Activated B cell treated with CpG ODN at 0.5 μM for 24 hours (primary cell): ENCODE data around the gene CTNNA2. TPM values are rescaled to one million over a fixed set of nuclear protein-coding genes. Genes with fewer than 3 reads are reported as not detected.

Experiments used
- ATAC-seq: fragments of 200-7000 bp; cut with Tn5 transposase; one replicate; pipeline ENCODE4 v1.10.0; 2021; ENCODE audit warnings: low read depth, mild to moderate bottlenecking, moderate library complexity
- CTCF ChIA-PET: fragments of 350-600 bp; sonication (Branson Sonifier 250); formaldehyde crosslinking; loops from one replicate; lab custom pipeline; 2021; ENCODE audit warnings: antibody characterized with exemption; lab: Charles Lee
- POLR2A ChIA-PET: fragments of 350-600 bp; sonication (Branson Sonifier 250); formaldehyde crosslinking; loops from one replicate; lab custom pipeline; 2021; ENCODE audit warnings: antibody characterized with exemption; lab: Charles Lee
- DNase-seq: peaks from one replicate; pipeline ENCODE4 v3.0.0; 2022
- H3K27ac Mint-ChIP-seq: one replicate; pipeline ENCODE4 v1.8.0; 2020; ENCODE audit warnings: mixed read lengths
- H3K27me3 Mint-ChIP-seq: one replicate; pipeline ENCODE4 v1.8.0; 2021; ENCODE audit warnings: mixed read lengths
- H3K36me3 Mint-ChIP-seq: one replicate; pipeline ENCODE4 v1.8.0; 2021; ENCODE audit warnings: low read depth, mixed read lengths
- H3K4me1 Mint-ChIP-seq: one replicate; pipeline ENCODE4 v1.8.0; 2021; ENCODE audit warnings: mixed read lengths
- H3K4me3 Mint-ChIP-seq: one replicate; pipeline ENCODE4 v1.8.0; 2020; ENCODE audit warnings: mild to moderate bottlenecking, mixed read lengths
- H3K9me3 Mint-ChIP-seq: one replicate; pipeline ENCODE4 v1.8.0; 2020; ENCODE audit warnings: mixed read lengths
- CTCF ChIP-seq: fragments of 200-600 bp; IDR thresholded peaks from one replicate; pipeline ENCODE4 v1.8.0; 2022; ENCODE audit warnings: antibody characterized with exemption, mild to moderate bottlenecking
- intact Hi-C: fragments of 100-400 bp; cut with micrococcal nuclease; formaldehyde crosslinking; loops from one replicate; pipeline ENCODE4 v1.15.1; 2024
- total RNA-seq: library from RNA; stranded (reverse); gene quantifications from 2 replicates; pipeline ENCODE4 v1.2.3, GENCODE V29; 2022

The CTNNA2 gene
- total RNA-seq, 1 donor from 2014 or later: not detected

GRCh38 chr2:79621252-79621651, 108.4 kb downstream of the CTNNA2 start:
- no peaks in the 10 kb centered on the region for H3K9me3 Mint-ChIP-seq
- H3K27me3 Mint-ChIP-seq: no peaks in the 10 kb centered on the region
- no peak overlapping the region for H3K4me3 Mint-ChIP-seq
- ATAC-seq (no peak), DNase-seq (no peak)
- CTCF ChIA-PET: no interaction called here
- no peak for TF ChIP-seq CTCF
- no peaks in the 10 kb centered on the region for H3K4me1 Mint-ChIP-seq
- intact Hi-C loops: no loop called here
- H3K27ac Mint-ChIP-seq: no peak overlapping the region
- H3K36me3 Mint-ChIP-seq: no peaks in the 10 kb centered on the region
- POLR2A ChIA-PET: no interaction called here

- intact Hi-C loops: no loop called here
- Mint-ChIP-seq H3K27me3 (no peaks in the 10 kb centered on the region), H3K36me3 (no peaks in the 10 kb centered on the region), H3K9me3 (no peaks in the 10 kb centered on the region), H3K27ac (no peak overlapping the region), H3K4me1 (no peaks in the 10 kb centered on the region), H3K4me3 (no peak overlapping the region)
- no peak for ATAC-seq
- TF ChIP-seq CTCF: no peak
- POLR2A ChIA-PET: no interaction called here
- DNase-seq: no peak
- CTCF ChIA-PET: no interaction called here
Measured at GRCh38 chr2:79621755-79622154, 108.9 kb downstream of the CTNNA2 start.

GRCh38 chr2:79622508-79622907, 109.7 kb downstream of the CTNNA2 start:
- intact Hi-C loops: no loop called here
- H3K27me3 Mint-ChIP-seq: no peaks in the 10 kb centered on the region
- H3K36me3 Mint-ChIP-seq: no peaks in the 10 kb centered on the region
- no peaks in the 10 kb centered on the region for H3K4me1 Mint-ChIP-seq
- no peak for ATAC-seq
- DNase-seq: no peak
- ChIA-PET CTCF (no interaction called here), POLR2A (no interaction called here)
- no peak overlapping the region for H3K4me3 Mint-ChIP-seq
- H3K27ac Mint-ChIP-seq: no peak overlapping the region
- no peaks in the 10 kb centered on the region for H3K9me3 Mint-ChIP-seq
- no peak for TF ChIP-seq CTCF

- no peaks in the 10 kb centered on the region for H3K9me3 Mint-ChIP-seq
- intact Hi-C loops: no loop called here
- no peak for ATAC-seq
- ChIA-PET POLR2A (no interaction called here), CTCF (no interaction called here)
- no peak for DNase-seq
- no peaks in the 10 kb centered on the region for H3K4me1 Mint-ChIP-seq
- no peak for TF ChIP-seq CTCF
- no peaks in the 10 kb centered on the region for H3K27me3 Mint-ChIP-seq
- H3K36me3 Mint-ChIP-seq: no peaks in the 10 kb centered on the region
- no peak overlapping the region for H3K27ac Mint-ChIP-seq
- no peak overlapping the region for H3K4me3 Mint-ChIP-seq
Measured at GRCh38 chr2:79627237-79627636, 114.4 kb downstream of the CTNNA2 start.

- POLR2A ChIA-PET: no interaction called here
- no peaks in the 10 kb centered on the region for H3K4me1 Mint-ChIP-seq
Measured at GRCh38 chr2:79630060-79630459, 117.2 kb downstream of the CTNNA2 start.

More at GRCh38 chr2:79630060-79630459, 117.2 kb downstream of the CTNNA2 start:
- no peaks in the 10 kb centered on the region for H3K36me3 Mint-ChIP-seq
- no peaks in the 10 kb centered on the region for H3K27me3 Mint-ChIP-seq
- peaks cover 6% of the 10 kb centered on the region for H3K9me3 Mint-ChIP-seq
- CTCF ChIA-PET: no interaction called here
- ATAC-seq (no peak), DNase-seq (no peak)
- H3K27ac Mint-ChIP-seq: no peak overlapping the region
- intact Hi-C loops: no loop called here
- no peak overlapping the region for H3K4me3 Mint-ChIP-seq
- no peak for TF ChIP-seq CTCF
